SU-DHL-6 (cell line): Measurements from ENCODE around the gene RLBP1.
A peak's percentile ranks its signal among the peaks of the same experiment; 100 is the strongest.

Experiments
- H2AFZ ChIP-seq: fragments of 200-600 bp; sonication (generic); 2 replicates; pipeline ENCODE4 v1.6.1; 2014; ENCODE audit warnings: low read depth, mild to moderate bottlenecking, moderate library complexity, mixed read lengths, antibody characterized with exemption, low read length; ENCODE audit not compliant: severe bottlenecking
- H3F3A ChIP-seq: fragments of 200-600 bp; shearing (Covaris generic); 2 replicates; pipeline ENCODE4 v1.6.0; 2016; ENCODE audit warnings: antibody characterized with exemption, mild to moderate bottlenecking; ENCODE audit not compliant: insufficient read depth
- H3K27ac ChIP-seq: fragments of 200-600 bp; sonication (generic); 2 replicates; pipeline ENCODE4 v1.5.1; 2016; ENCODE audit warnings: low read depth, mild to moderate bottlenecking, low read length, moderate library complexity, mixed read lengths
- H3K27me3 ChIP-seq: fragments of 200-600 bp; sonication (generic), shearing (Covaris generic); 2 replicates; pipeline ENCODE4 v1.6.0; 2014; ENCODE audit warnings: mild to moderate bottlenecking, low read length
- H3K36me3 ChIP-seq: fragments of 200-600 bp; sonication (generic); 2 replicates; pipeline ENCODE4 v1.6.1; 2014; ENCODE audit warnings: mild to moderate bottlenecking, low read length, mixed read lengths
- H3K4me2 ChIP-seq: fragments of 300-600, 200-600 bp; shearing (Covaris generic), sonication (generic); 2 replicates; pipeline ENCODE4 v1.6.0; 2014; ENCODE audit warnings: low read length, low read depth, mild to moderate bottlenecking; ENCODE audit not compliant: poor library complexity, severe bottlenecking
- H3K4me3 ChIP-seq: fragments of 200-600 bp; sonication (generic); 2 replicates; pipeline ENCODE4 v1.5.1; 2014; ENCODE audit warnings: antibody characterized with exemption, low read length, mild to moderate bottlenecking, mixed read lengths; ENCODE audit not compliant: insufficient read depth, poor library complexity, severe bottlenecking
- H3K79me2 ChIP-seq: fragments of 200-600 bp; sonication (generic); 2 replicates; pipeline ENCODE4 v1.6.1; 2014; ENCODE audit warnings: mild to moderate bottlenecking, low read length, moderate library complexity; ENCODE audit not compliant: insufficient read depth
- H3K9ac ChIP-seq: fragments of 200-600 bp; sonication (generic); 2 replicates; pipeline ENCODE4 v1.7.0; 2014; ENCODE audit warnings: mild to moderate bottlenecking, low read length
- H3K9me2 ChIP-seq: fragments of 200-600 bp; sonication (generic); replicated peaks from 2 replicates; pipeline ENCODE4 v1.6.1; 2014; ENCODE audit warnings: low read length; ENCODE audit not compliant: insufficient read depth
- H3K9me3 ChIP-seq: fragments of 200-600 bp; sonication (generic); 2 replicates; pipeline ENCODE4 v1.6.1; 2014; ENCODE audit warnings: low read length, mixed read lengths; ENCODE audit not compliant: insufficient read depth
- H4K20me1 ChIP-seq: fragments of 200-600 bp; sonication (generic); 2 replicates; pipeline ENCODE4 v1.6.1; 2014; ENCODE audit warnings: low read depth, mild to moderate bottlenecking, antibody characterized with exemption, low read length, moderate library complexity, mixed read lengths
- CTCF ChIP-seq: fragments of 200-600 bp; sonication (generic); IDR thresholded peaks from one replicate; pipeline ENCODE4 v1.5.1; 2017; ENCODE audit warnings: antibody characterized with exemption, mild to moderate bottlenecking, low read length, moderate library complexity; ENCODE audit not compliant: insufficient read depth, poor library complexity, severe bottlenecking
- EZH2phosphoT487 ChIP-seq: fragments of 200-600 bp; sonication (generic), shearing (Covaris generic); conservative IDR thresholded peaks from 2 replicates; pipeline ENCODE4 v1.6.1; 2018; ENCODE audit warnings: mild to moderate bottlenecking, antibody characterized with exemption, low read length, moderate library complexity, mixed read lengths

RLBP1 gene

DNA sequence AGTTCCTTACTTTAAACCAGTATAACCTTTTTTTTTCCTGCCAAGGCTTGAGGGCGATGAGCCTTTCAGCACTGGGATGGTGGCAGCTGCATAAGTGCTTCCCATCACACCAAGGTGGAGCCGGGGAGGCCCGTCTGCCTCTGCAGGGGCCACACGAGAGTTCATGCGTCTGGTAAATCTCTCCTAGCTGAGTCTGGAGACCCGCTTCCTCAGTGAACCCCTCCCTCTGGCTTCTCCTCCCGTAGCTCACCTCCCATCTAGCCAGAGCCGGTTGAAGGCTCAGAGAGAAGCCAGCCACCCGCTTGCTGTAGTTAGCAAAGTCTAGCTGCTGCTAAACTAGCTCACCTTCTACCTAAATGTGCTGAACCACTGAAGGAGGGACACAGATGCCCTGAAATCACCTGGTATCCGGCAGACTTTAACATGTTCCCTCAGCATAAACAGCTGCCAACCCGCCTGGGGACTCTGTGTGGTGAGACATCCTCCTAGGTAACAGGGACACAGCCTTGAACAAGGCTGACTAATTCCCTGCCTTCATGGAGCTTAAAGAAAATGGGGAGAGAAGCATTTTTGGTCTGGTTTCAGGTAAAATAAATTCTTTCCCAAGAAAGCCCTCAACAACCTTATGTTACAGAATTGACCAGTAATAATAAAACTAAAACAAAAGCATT, 42.9 kb downstream of the RLBP1 start:
- Histone ChIP-seq H3K27me3 (no peaks in the 10 kb centered on the region), H3K27ac (no peak overlapping the region), H3K79me2 (no peaks in the 10 kb centered on the region), H3K9ac (no peak overlapping the region), H3F3A (no peaks in the 10 kb centered on the region), H3K4me2 (no peak overlapping the region), H3K4me3 (no peak overlapping the region), H4K20me1 (no peaks in the 10 kb centered on the region), H3K9me3 (no peaks in the 10 kb centered on the region), H2AFZ (no peak overlapping the region), H3K36me3 (no peaks in the 10 kb centered on the region), H3K9me2 (no peaks in the 10 kb centered on the region)
- TF ChIP-seq EZH2phosphoT487 (no peak), CTCF (no peak)

- no peak overlapping the region for H3K4me2 ChIP-seq
- no peaks in the 10 kb centered on the region for H3K9me3 ChIP-seq
- H3K9ac ChIP-seq = no peak overlapping the region
- no peaks in the 10 kb centered on the region for H3F3A ChIP-seq
- no peaks in the 10 kb centered on the region for H3K36me3 ChIP-seq
- H3K4me3 ChIP-seq = no peak overlapping the region
- no peaks in the 10 kb centered on the region for H4K20me1 ChIP-seq
- no peaks in the 10 kb centered on the region for H3K79me2 ChIP-seq
- TF ChIP-seq CTCF = peak; percentile 87
- TF ChIP-seq EZH2phosphoT487 = no peak
- H3K27ac ChIP-seq = no peak overlapping the region
- no peak overlapping the region for H2AFZ ChIP-seq
- H3K9me2 ChIP-seq = no peaks in the 10 kb centered on the region
- H3K27me3 ChIP-seq = no peaks in the 10 kb centered on the region
These were observed 43.6 kb downstream of the RLBP1 start for GRCh38 chr15:89177633-89178306.

DNA sequence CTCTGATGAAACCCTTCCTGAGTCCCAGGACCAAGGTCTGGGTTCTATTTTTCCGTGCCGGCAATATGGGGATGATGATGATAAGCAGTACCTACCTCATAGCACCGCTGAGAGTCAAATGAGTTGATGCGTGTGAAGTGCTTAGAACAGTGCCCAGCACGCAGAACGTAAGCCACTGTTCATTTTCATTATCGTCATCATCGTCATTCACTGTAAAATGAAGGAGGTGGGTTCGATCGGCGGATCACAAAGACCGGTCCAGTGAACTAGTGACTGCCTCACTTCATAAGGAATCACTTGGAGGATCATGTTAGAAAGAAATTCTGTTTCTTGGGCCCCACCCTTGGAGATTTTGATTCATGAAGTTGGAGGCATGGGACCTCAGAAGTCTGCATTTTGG, 44.3 kb downstream of the RLBP1 start:
- Histone ChIP-seq H3K4me3 (no peak overlapping the region), H2AFZ (no peak overlapping the region), H4K20me1 (no peaks in the 10 kb centered on the region), H3K9me3 (no peaks in the 10 kb centered on the region), H3K27me3 (no peaks in the 10 kb centered on the region), H3K36me3 (no peaks in the 10 kb centered on the region), H3F3A (no peaks in the 10 kb centered on the region), H3K9me2 (no peaks in the 10 kb centered on the region), H3K4me2 (no peak overlapping the region), H3K9ac (no peak overlapping the region), H3K27ac (no peak overlapping the region), H3K79me2 (no peaks in the 10 kb centered on the region)
- TF ChIP-seq CTCF (no peak), EZH2phosphoT487 (no peak)
